Retina (tissue), 1 donor: Measurements from ENCODE around the gene YY2.
"Not testable (repeated sequence)": the region's sequence is repeated elsewhere in the genome, so short reads cannot be mapped to it uniquely, and the experiment has no call there.

Source experiments
- DNase-seq: peaks from one replicate; pipeline ENCODE4 v3.0.0-alpha.2; 2016

Gene YY2

GRCh38 chrX:21855937-21856415 lies at the start of gene YY2:
TSS of gene YY2 (plus strand) at chrX:21855987. CDS start at chrX:21856485, 498 bp downstream.
- no peak for DNase-seq

GRCh38 chrX:21806691-21807090 lies 49.1 kb upstream of the YY2 start:
- DNase-seq = no peak

- no peak for DNase-seq
Measured at GRCh38 chrX:21811832-21812231, 44.0 kb upstream of the YY2 start.

GRCh38 chrX:21812628-21813027 lies 43.2 kb upstream of the YY2 start:
- DNase-seq = no peak

GRCh38 chrX:21813612-21814368 lies 42.0 kb upstream of the YY2 start:
- no peak for DNase-seq

- no peak for DNase-seq
Measured at GRCh38 chrX:21816136-21816535, 39.7 kb upstream of the YY2 start.

GRCh38 chrX:21820170-21820569 lies 35.6 kb upstream of the YY2 start:
- DNase-seq = not testable (repeated sequence)

- no peak for DNase-seq
Measured at GRCh38 chrX:21821875-21822274, 33.9 kb upstream of the YY2 start.

- no peak for DNase-seq
Measured at GRCh38 chrX:21831496-21831895, 24.3 kb upstream of the YY2 start.

- no peak for DNase-seq
Measured at GRCh38 chrX:21837056-21837455, 18.7 kb upstream of the YY2 start.

- no peak for DNase-seq
Measured at GRCh38 chrX:21838937-21839333, 16.9 kb upstream of the YY2 start.

- peak; percentile 88 for DNase-seq
Measured at GRCh38 chrX:21839334-21840192, 16.2 kb upstream of the YY2 start, which contains the start of gene MBTPS2. TSS of gene MBTPS2 (plus strand) at chrX:21839617. CDS start at chrX:21839735, 118 bp downstream.

GRCh38 chrX:21840193-21840545 lies 15.6 kb upstream of the YY2 start:
- DNase-seq = no peak

- no peak for DNase-seq
Measured at GRCh38 chrX:21843179-21843578, 12.6 kb upstream of the YY2 start.

- DNase-seq = no peak
Measured at GRCh38 chrX:21845096-21845495, 10.7 kb upstream of the YY2 start.

- no peak for DNase-seq
Measured at GRCh38 chrX:21847342-21847741, 8.4 kb upstream of the YY2 start.

GRCh38 chrX:21853578-21853977 lies 2.2 kb upstream of the YY2 start:
- no peak for DNase-seq

- no peak for DNase-seq
Measured at GRCh38 chrX:21856504-21856903, 717 bp downstream of the YY2 start.

- no peak for DNase-seq
Measured at GRCh38 chrX:21863241-21863640, 7.5 kb downstream of the YY2 start.

GRCh38 chrX:21865436-21865835 lies 9.6 kb downstream of the YY2 start:
- no peak for DNase-seq

- no peak for DNase-seq
Measured at GRCh38 chrX:21870494-21870893, 14.7 kb downstream of the YY2 start.

GRCh38 chrX:21873063-21873775 lies 17.4 kb downstream of the YY2 start:
- no peak for DNase-seq

GRCh38 chrX:21874182-21874581 lies 18.4 kb downstream of the YY2 start:
- not testable (repeated sequence) for DNase-seq
